HG02623 (cell line): ENCODE data around the gene SRI.

Source experiments
- ATAC-seq: cut with Tn5 transposase; IDR thresholded peaks from one replicate; pipeline ENCODE4 v1.9.1; 2021; ENCODE audit warnings: moderate library complexity; ENCODE audit not compliant: unreplicated experiment

SRI gene

GRCh38 chr7:88226201-88226600 lies 6.4 kb upstream of the SRI start:
- ATAC-seq: no peak

- no peak for ATAC-seq
These were observed 4.9 kb upstream of the SRI start for GRCh38 chr7:88224601-88225275.

- ATAC-seq: no peak
These were observed 3.4 kb upstream of the SRI start for GRCh38 chr7:88223265-88223664.

- ATAC-seq: peak; percentile 19
These were observed 817 bp downstream of the SRI start for GRCh38 chr7:88218836-88219605.

- no peak for ATAC-seq
These were observed 1.5 kb downstream of the SRI start for GRCh38 chr7:88218429-88218745.

- ATAC-seq: peak; percentile 72
These were observed 2.0 kb downstream of the SRI start for GRCh38 chr7:88217675-88218428.

GRCh38 chr7:88216276-88216675 lies 3.6 kb downstream of the SRI start:
- no peak for ATAC-seq

GRCh38 chr7:88215295-88215694 lies 4.5 kb downstream of the SRI start:
- no peak for ATAC-seq

GRCh38 chr7:88214456-88214855 lies 5.4 kb downstream of the SRI start:
- no peak for ATAC-seq

- no peak for ATAC-seq
These were observed 6.9 kb downstream of the SRI start for GRCh38 chr7:88212918-88213317.

GRCh38 chr7:88208521-88208920 lies 11.3 kb downstream of the SRI start:
- no peak for ATAC-seq

- no peak for ATAC-seq
These were observed 13.6 kb downstream of the SRI start for GRCh38 chr7:88206254-88206653.

GRCh38 chr7:88205179-88205578 lies 14.7 kb downstream of the SRI start:
- no peak for ATAC-seq

- ATAC-seq: no peak
These were observed 15.2 kb downstream of the SRI start for GRCh38 chr7:88204525-88205110.

GRCh38 chr7:88203401-88203800 lies 16.4 kb downstream of the SRI start:
- no peak for ATAC-seq

GRCh38 chr7:88202799-88203198 lies 17.0 kb downstream of the SRI start:
- no peak for ATAC-seq

- ATAC-seq: no peak
These were observed 17.6 kb downstream of the SRI start for GRCh38 chr7:88202278-88202677.

- no peak for ATAC-seq
These were observed 18.5 kb downstream of the SRI start for GRCh38 chr7:88201305-88201704.

GRCh38 chr7:88200789-88201188 lies 19.0 kb downstream of the SRI start:
- ATAC-seq: no peak

- ATAC-seq: no peak
These were observed 19.6 kb downstream of the SRI start for GRCh38 chr7:88200261-88200660.

- no peak for ATAC-seq
These were observed 27.9 kb downstream of the SRI start for GRCh38 chr7:88191911-88192310.

GRCh38 chr7:88185650-88186049 lies 34.2 kb downstream of the SRI start:
- ATAC-seq: no peak
